ENCODE results near the gene ATP8B4.

DNA sequence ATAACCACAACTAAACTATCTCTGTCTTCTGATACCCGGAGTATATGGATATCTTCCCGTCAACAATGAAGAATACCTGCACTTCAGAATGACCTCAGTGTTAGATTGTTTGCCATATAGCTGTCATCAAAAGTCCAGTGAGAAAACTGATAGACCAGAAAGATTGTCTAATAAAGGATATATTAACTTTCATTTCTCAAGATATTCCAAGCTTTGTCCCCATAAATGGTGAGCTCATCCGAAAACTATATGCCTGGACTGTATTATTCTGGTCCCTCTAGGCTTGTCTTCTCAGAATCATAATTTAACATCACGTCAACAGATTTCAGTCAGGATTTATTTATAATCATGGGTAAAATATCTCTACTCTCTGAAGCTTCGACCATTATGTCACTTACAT, 100.5 kb downstream of the ATP8B4 start:
- TF ChIP-seq, protein P1, sequence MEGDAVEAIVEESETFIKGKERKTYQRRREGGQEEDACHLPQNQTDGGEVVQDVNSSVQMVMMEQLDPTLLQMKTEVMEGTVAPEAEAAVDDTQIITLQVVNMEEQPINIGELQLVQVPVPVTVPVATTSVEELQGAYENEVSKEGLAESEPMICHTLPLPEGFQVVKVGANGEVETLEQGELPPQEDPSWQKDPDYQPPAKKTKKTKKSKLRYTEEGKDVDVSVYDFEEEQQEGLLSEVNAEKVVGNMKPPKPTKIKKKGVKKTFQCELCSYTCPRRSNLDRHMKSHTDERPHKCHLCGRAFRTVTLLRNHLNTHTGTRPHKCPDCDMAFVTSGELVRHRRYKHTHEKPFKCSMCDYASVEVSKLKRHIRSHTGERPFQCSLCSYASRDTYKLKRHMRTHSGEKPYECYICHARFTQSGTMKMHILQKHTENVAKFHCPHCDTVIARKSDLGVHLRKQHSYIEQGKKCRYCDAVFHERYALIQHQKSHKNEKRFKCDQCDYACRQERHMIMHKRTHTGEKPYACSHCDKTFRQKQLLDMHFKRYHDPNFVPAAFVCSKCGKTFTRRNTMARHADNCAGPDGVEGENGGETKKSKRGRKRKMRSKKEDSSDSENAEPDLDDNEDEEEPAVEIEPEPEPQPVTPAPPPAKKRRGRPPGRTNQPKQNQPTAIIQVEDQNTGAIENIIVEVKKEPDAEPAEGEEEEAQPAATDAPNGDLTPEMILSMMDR (IDR thresholded peaks at IDR 0.05; ENCODE audit: low read length), result no peak
- no peak for TF ChIP-seq EZH2 (IDR thresholded peaks at IDR 0.05; ENCODE audit: borderline replicate concordance, low read length)
